GM19328 (cell line): Measurements from ENCODE around the gene GRB7.

Experiments
- ATAC-seq: cut with Tn5 transposase; IDR thresholded peaks from one replicate; pipeline ENCODE4 v1.9.1; 2021; ENCODE audit warnings: mild to moderate bottlenecking, moderate library complexity; ENCODE audit not compliant: unreplicated experiment

Gene GRB7

DNA sequence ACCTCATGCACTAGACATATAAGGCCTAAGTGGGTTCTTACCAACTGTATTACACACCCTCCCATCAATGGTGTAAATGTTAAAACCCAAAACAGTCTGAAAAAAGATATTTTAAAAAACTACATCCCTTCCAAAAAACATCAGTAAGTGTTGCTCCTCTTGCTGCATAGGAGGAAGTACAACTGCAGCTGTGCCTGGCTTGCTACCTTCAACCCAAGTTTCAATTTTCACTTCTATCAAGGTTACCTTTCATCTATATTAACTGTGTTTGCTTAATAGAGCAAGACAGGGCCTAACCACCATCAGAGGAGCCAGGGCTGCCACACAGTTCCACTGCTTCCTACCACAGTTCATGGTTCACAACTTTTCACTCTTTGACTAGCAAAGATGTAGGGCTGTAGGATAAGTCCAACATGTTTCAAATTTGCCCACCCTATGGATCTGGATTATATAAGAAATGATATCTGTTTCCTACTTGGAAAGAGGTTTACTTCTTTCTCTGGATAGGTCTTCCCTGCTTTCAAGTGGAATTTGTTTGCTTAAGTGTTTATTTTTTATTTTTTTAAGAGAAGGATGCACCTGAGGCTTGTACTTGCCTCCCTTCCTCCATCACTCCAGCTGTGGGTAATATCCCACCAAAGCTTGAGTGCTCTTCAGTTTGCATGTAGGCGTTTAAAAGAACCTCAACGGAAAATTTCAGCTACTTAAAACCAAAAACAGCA is 56.7 kb downstream of the GRB7 start:
- peak; percentile 76 for ATAC-seq
